ENCODE measurements around the gene CYP20A1.
"Not testable (repeated sequence)": the region's sequence is repeated elsewhere in the genome, so short reads cannot be mapped to it uniquely, and the experiment has no call there.

The CYP20A1 gene, protein sequence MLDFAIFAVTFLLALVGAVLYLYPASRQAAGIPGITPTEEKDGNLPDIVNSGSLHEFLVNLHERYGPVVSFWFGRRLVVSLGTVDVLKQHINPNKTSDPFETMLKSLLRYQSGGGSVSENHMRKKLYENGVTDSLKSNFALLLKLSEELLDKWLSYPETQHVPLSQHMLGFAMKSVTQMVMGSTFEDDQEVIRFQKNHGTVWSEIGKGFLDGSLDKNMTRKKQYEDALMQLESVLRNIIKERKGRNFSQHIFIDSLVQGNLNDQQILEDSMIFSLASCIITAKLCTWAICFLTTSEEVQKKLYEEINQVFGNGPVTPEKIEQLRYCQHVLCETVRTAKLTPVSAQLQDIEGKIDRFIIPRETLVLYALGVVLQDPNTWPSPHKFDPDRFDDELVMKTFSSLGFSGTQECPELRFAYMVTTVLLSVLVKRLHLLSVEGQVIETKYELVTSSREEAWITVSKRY

GRCh38 chr2:203238704-203239526 is at the start of gene CYP20A1:
CYP20A1 (plus strand) TSS chr2:203239018; CDS start chr2:203239063, 45 bp downstream.
- DNase-seq = peak; percentile 96

- DNase-seq = not testable (repeated sequence)
Observed at GRCh38 chr2:203190547-203190946, 48.3 kb upstream of the CYP20A1 start.

GRCh38 chr2:203191026-203191425 is 47.8 kb upstream of the CYP20A1 start:
- DNase-seq = not testable (repeated sequence)

GRCh38 chr2:203191961-203192360 is 46.9 kb upstream of the CYP20A1 start:
- no peak for DNase-seq

DNA sequence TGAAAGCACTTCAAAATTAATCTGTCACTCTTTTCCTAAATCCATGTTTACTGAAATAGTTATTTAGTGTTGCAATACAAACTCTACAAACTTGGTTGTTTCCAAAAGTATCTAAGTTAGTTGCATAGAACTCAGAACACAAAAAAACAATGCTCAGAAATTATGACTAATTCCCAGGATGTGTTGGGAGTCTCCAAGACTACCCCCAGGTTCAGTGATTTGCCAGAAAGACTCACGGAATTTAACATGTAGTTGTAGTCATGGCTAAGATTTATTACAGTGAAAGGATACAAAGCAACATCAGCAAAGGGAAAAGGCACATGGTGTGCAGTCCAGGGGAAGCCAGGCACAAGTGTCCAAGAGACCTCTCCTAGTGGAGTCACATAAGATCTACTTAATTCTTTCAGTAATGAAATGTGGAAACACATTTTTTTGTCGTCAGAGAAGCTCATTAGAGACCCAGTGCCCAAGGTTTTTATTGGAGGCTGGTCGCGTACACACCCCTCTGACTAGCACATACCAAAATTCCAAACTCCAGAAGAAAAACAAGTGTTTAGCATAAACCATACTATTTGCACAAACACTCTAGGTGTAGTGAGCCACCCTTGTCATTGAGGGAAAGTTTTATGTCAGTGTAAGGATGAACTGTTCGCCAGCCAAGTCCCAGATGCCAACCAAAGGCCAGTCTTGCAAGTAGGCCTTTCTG is 43.3 kb upstream of the CYP20A1 start:
- DNase-seq = peak; percentile 3

- no peak for DNase-seq
Observed at GRCh38 chr2:203200866-203201265, 38.0 kb upstream of the CYP20A1 start.

- DNase-seq = no peak
Observed at GRCh38 chr2:203201426-203201825, 37.4 kb upstream of the CYP20A1 start.

GRCh38 chr2:203209538-203209937 is 29.3 kb upstream of the CYP20A1 start:
- DNase-seq = no peak

DNA sequence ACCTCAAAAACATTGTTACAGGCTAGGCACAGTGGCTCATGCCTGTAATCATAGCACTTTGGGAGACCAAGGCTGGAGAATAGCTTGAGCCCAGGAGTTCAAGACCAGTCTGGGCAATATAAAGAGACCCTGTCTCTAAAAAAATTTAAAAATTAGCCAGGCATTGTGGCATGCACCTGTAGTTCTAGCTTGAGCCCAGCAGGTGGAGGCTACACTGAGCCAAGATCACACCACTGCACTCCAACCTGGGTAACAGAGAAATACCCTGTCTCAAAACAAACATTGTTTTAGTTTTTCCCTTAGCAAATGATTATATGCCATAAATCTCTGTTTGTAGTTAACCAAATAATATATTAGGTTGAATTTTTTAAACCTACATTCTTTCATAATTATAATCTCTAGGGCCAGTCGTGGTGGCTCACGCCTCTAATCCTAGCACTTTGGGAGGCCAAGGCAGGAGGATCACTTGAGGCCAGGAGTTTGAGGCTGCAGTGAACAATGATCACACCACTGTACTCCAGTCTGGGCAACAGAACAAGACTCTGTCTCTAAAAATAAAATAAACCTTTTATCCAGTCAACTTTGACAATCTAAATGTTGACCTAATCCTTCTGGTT is 13.3 kb upstream of the CYP20A1 start:
- peak; percentile 12 for DNase-seq

DNA sequence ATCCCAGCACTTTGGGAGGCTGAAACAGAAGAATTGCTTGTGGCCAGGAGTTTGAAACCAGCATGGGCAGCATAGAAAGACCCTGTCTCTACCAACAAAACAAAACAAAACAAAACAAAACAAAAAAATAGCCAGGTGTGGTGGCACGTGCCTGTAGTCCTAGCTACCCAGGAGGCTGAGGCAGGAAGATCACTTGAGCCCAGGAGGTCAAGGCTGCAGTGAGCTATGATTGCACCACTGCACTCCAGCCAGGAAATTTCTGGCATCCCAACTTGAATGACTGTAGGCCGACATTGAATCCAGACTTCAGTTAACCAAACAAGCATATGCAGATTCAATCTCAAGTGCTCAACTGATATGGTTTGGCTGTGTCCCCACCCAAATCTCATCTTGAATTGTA is 9.1 kb upstream of the CYP20A1 start:
- DNase-seq = not testable (repeated sequence)

DNA sequence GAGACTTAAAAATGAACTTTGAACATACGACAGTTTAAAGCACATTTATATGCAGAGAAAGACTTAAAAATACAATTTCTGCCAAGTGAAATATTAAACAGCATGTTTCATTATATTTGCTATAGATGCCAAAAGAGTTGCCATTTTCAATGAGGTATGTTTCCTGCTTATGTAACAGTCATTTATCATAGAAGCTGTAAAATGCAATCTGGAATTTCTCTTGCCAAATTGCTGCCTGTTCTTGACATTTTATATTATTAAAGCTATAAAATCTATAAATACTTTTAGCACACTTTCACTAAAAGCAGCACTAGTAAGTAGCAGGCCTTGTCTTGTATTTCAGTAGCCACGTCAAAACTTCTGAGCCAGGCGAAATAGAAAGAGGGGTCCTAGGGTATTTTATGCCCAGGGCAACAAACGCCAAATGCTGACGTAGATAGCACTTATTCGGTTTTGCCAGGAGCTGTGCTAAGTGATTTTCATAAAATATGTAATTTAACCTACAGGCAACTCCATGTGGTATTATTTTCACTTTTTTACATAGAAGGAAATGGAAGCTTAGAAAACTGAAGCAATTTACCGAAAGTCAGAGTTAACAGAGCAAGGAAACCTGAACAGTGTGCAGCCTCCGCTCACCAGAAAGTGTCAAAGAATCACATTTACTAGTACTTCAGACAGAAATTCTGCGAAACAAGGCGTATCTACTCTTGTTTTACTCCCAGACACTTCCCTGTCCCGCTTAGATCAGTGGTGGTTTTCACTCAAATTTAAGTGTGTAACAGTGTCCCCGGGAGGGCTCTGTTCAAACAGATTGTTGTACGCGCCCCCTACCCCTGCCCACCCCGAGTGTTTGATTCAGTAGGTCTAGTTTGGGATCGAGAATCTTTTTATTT is 1.2 kb upstream of the CYP20A1 start:
- DNase-seq = no peak

DNA sequence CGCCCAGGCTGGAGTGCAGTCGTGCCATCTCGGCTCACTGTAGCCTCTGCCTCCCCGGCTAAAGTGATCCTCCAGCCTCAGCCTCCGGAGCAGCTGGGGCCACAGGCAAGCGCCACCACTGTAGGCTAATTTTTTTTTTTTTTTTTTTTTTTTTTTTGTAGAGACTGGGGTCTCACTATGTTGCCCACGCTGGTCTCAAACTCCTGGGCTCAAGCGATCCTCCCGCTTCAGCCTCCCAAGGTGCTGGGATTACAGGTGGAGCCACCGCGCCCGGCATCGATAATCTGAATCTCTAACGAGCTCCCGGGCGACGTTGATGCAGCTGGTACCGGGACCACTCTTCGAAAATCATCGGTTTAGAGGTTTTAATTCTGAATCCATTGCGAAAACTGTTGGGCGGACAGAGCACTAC is 520 bp upstream of the CYP20A1 start:
- no peak for DNase-seq

DNA sequence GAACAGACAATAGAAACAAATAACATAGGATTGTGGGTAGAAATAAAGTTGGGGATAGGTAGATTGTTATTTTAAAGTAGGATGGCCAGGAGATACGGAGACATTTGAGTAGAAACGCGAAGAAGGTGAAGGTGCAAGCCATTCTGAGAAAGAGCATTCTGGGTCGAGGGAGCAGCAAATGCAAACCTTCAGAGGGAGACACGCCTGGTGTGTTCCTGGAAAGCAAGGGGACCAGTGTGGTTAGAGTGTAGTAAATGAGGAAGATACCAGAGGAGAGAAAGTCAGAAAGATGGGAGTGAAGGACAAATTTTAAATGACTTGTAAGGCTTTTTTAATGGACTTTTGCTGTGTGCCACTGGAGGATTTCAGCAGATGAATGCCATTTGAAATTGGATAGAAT is 1.7 kb downstream of the CYP20A1 start:
- no peak for DNase-seq

GRCh38 chr2:203242518-203242917 is 3.7 kb downstream of the CYP20A1 start:
- DNase-seq = no peak

- DNase-seq = no peak
Observed at GRCh38 chr2:203246646-203247045, 7.8 kb downstream of the CYP20A1 start.

DNA sequence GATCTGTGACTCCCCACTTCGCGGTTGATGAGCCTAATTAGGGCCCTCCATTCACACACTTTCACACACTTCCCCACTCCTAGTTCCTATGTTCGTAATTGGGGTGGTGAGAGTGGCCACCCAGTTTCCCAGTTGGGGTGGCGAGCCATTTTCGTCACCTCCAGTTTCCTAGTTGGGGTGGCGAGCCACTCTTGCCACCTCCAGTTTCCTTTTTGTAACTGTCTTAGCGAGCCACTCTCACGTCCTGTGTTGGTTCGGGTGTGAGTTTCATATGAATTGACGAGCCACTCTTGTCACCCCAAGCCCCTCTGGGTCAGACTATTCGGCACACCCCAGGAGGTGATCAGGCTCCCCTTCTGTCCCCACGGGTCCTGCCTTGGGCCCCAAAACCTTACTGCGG is 14.0 kb downstream of the CYP20A1 start:
- DNase-seq = no peak

- DNase-seq = not testable (repeated sequence)
Observed at GRCh38 chr2:203253422-203254095, 14.7 kb downstream of the CYP20A1 start.

GRCh38 chr2:203261326-203262159 is 22.7 kb downstream of the CYP20A1 start:
- no peak for DNase-seq

- no peak for DNase-seq
Observed at GRCh38 chr2:203279288-203279687, 40.5 kb downstream of the CYP20A1 start.

DNA sequence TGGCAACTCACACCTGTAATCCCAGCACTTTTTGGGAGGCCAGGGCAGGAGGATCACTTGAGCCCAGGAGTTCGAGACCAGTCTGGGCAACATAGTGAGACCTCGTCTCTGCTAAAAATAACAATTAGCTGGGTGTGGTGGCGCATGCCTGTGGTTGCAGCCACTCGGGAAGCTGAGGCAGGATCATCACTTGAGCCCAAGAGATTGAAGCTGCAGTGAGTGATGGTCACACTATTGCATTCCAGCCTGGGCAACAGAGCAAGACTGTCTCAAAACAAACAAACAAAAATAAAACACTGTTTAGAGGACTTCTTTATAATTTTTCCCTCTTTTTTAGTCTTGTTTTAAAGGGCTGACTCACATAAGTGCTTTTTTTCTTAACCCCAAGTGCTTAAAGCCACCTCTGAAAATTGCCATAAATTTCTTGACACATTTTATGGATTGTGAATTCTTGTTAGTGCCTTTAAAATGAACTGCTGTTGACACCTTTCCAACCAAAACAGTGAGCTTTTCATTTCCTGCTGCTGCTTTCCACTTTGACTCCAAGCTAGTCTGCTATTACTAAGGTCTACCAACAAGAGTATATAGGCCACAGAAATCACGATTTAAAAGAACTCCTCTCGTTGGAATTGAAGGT is 41.7 kb downstream of the CYP20A1 start:
- DNase-seq = peak; percentile 58

All from fibroblast of upper back skin (primary cell).